GM18507 (cell line): ENCODE results near the gene ABLIM3.

Experiments
- DNase-seq: peaks from one replicate; pipeline ENCODE4 v3.0.0; 2011; ENCODE audit warnings: low read depth; ENCODE audit not compliant: insufficient read length; ENCODE audit errors: extremely low spot score
- FAIRE-seq: peaks from 2 replicates; lab custom pipeline; 2011; peaks lifted over from hg19 to GRCh38; lab: Jason Lieb, UNC

ABLIM3 gene

GRCh38 chr5:149237662-149238061, 96.4 kb downstream of the ABLIM3 start:
- no peak for FAIRE-seq
- no peak for DNase-seq

GRCh38 chr5:149238540-149238939, 97.2 kb downstream of the ABLIM3 start:
- no peak for DNase-seq
- no peak for FAIRE-seq

GRCh38 chr5:149239917-149240316, 98.6 kb downstream of the ABLIM3 start:
- DNase-seq (no peak), FAIRE-seq (no peak)

- DNase-seq: no peak
Measured at GRCh38 chr5:149240354-149240998, 99.2 kb downstream of the ABLIM3 start.

GRCh38 chr5:149242339-149242738, 101.0 kb downstream of the ABLIM3 start:
- no peak for FAIRE-seq

More at GRCh38 chr5:149240354-149240998, 99.2 kb downstream of the ABLIM3 start:
- FAIRE-seq: no peak

GRCh38 chr5:149246906-149247305, 105.6 kb downstream of the ABLIM3 start:
- no peak for DNase-seq

More at GRCh38 chr5:149242339-149242738, 101.0 kb downstream of the ABLIM3 start:
- no peak for DNase-seq

GRCh38 chr5:149247726-149248125, 106.4 kb downstream of the ABLIM3 start:
- no peak for FAIRE-seq
- DNase-seq: no peak

More at GRCh38 chr5:149246906-149247305, 105.6 kb downstream of the ABLIM3 start:
- FAIRE-seq: no peak

GRCh38 chr5:149251546-149251945, 110.3 kb downstream of the ABLIM3 start:
- no peak for FAIRE-seq
- DNase-seq: no peak

- DNase-seq (no peak), FAIRE-seq (no peak)
Measured at GRCh38 chr5:149254506-149254905, 113.2 kb downstream of the ABLIM3 start.

GRCh38 chr5:149256451-149256850, 115.2 kb downstream of the ABLIM3 start:
- DNase-seq (no peak), FAIRE-seq (no peak)

- no peak for FAIRE-seq
Measured at GRCh38 chr5:149257131-149257530, 115.8 kb downstream of the ABLIM3 start.

GRCh38 chr5:149257889-149258705, 116.8 kb downstream of the ABLIM3 start:
- FAIRE-seq (no peak), DNase-seq (no peak)

More at GRCh38 chr5:149257131-149257530, 115.8 kb downstream of the ABLIM3 start:
- DNase-seq: no peak

- DNase-seq (no peak), FAIRE-seq (no peak)
Measured at GRCh38 chr5:149260761-149261160, 119.5 kb downstream of the ABLIM3 start.

- no peak for DNase-seq
- no peak for FAIRE-seq
Measured at GRCh38 chr5:149261246-149261645, 120.0 kb downstream of the ABLIM3 start.

GRCh38 chr5:149262315-149262714, 121.0 kb downstream of the ABLIM3 start:
- DNase-seq (no peak), FAIRE-seq (no peak)

GRCh38 chr5:149264439-149265067, 123.3 kb downstream of the ABLIM3 start:
- no peak for FAIRE-seq
- DNase-seq: no peak

GRCh38 chr5:149265068-149265465, 123.8 kb downstream of the ABLIM3 start:
- no peak for FAIRE-seq
- no peak for DNase-seq

GRCh38 chr5:149265597-149265996, 124.3 kb downstream of the ABLIM3 start:
- DNase-seq (no peak), FAIRE-seq (no peak)

GRCh38 chr5:149267241-149267973, 126.1 kb downstream of the ABLIM3 start:
- DNase-seq (no peak), FAIRE-seq (no peak)
